Smooth muscle cell of the umbilical artery (primary cell): Measurements from ENCODE around the gene ZIC1. TPM values are rescaled to one million over a fixed set of nuclear protein-coding genes. Genes with fewer than 3 reads are reported as not detected.

ENCODE experiments used
- total RNA-seq: library from RNA; depleted of rRNA; stranded (reverse); fragments of >200 nt; gene quantifications from 2 replicates; pipeline ENCODE4 v1.2.3, GENCODE V29; 2014

Gene ZIC1
- not detected in 2 replicates for total RNA-seq

DNA sequence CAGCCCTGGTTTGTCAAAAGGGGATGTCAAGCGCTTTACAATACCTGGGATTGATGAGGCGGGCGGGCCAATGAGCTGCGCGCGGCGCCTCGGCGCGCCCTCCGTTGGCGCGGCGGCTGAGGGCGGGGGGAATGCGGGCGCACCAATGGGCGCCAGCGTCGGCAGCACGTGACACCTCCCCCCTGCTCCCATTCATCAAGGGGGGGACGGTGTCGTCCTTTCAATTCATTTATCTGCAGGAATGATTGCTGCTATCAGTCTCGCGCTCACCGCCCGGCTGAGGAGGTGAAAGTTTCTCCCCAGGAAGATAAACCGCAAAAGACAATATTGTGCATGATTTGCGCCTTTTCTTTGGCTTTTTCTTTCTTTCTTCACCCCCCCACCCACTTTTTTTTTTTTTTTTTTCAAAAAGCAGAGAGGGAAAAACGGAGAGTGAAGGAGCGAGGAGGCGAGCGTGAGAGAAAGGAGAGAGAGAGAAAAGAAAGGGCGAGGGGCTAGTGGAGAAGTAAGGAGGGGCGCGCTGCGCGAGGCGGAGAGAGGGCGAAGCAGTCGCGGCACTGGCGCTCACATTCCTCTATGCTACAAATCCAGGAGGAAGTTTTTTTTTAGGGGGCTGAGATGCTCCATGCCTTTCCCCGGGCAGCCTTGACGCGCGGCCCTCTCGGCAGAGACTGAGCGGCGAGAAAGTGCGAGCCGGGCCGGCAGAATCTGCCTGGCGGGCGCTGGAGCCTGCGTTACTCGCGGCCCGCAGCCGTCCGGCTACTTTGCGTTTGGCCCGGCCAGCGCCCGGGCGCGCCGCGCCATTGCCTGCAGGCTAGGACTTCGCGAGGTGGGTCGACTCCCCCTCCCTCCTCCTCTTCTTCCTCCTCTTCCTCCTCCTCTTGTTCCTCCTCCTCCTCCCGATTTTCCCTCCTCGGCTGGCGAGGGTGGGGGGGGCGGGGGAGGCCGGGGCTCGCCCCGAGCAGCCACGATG is at the start of gene ZIC1:
Gene ZIC1, plus strand, starts transcription at position 223 of the 973 bp plus-strand sequence. Its CDS starts 748 bp downstream, at position 971.

DNA sequence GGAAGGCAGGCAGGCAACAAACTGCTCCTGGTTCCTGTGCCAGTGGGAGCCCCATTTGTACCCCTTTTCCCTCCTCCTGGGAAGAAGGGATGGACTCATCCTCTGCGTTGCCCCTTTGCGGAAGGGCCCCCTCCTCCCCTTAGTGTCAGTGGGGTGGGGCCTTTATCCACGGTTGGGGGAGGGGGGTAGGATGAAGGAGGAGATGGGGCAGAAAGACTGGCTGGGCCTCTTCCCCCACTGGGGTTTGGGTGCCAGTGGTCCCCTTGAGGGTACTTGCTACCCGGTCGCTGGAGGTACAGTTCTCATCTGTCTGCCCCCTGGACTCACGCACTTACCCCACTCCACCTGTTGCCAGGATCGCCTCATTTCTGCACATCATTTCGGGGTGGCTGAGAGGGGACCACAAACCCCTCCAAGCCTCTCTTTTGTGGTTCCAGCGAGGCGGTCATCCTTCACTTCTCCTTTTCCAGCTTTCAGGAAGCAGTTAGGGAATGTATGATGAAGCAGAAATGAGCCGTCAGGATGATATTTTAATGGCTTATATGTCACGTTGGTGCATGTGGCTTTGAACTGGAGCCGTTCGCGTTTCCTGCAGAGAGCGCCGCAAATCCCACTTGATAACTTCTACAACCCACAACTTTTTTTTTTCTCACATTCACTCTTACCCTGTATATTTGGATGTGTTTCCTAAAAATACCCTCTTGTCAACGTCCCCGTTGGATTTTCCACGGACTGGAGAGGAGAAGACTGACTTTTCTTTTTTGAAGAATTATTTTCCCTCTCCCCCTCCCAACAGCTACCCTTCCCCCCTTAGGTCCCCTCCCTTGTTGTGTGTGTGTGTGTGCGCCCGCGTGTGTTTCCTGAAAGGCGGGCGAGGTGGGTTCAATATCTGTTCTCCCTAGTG is 2.9 kb upstream of the ZIC1 start, which contains the start of gene ZIC4:
Gene ZIC4, minus strand, starts transcription at position 516 of the 904 bp plus-strand sequence. CDS start 3,746 bp downstream, outside the sequence.

Other genes with a start within 250 kb of the ZIC1 start
- gene ZIC4, start 2.8 kb upstream of the ZIC1 start, total RNA-seq, result not detected in 2 replicates